HepG2 (cell line): ENCODE data around the gene NPBWR2. TPM values are rescaled to one million over a fixed set of nuclear protein-coding genes. Genes with fewer than 3 reads are reported as not detected.

Experiments used
- ASH2L ChIP-seq: fragments of 300-600, 200-600 bp; sonication (generic); IDR thresholded peaks from 2 replicates; pipeline ENCODE4 v1.7.0; 2017; ENCODE audit warnings: low read depth, mild to moderate bottlenecking, moderate library complexity, mixed read lengths, low read length; ENCODE audit not compliant: insufficient read length
- ETV5 ChIP-seq: IDR thresholded peaks from 2 replicates; pipeline ENCODE4 v1.6.1; 2018; ENCODE audit warnings: missing biosample characterization, missing genetic modification reagents, inconsistent platforms, borderline replicate concordance
- FUBP1 ChIP-seq: sonication (generic); formaldehyde crosslinking; IDR thresholded peaks from 2 replicates; pipeline ENCODE4 v1.5.1; 2020; ENCODE audit warnings: missing genetic modification reagents, mild to moderate bottlenecking, borderline replicate concordance
- HMG20B ChIP-seq: conservative IDR thresholded peaks from 2 replicates; pipeline ENCODE4 v1.6.1; 2016; ENCODE audit warnings: missing genetic modification reagents, missing compliant biosample characterization
- MYC ChIP-seq: sonication (generic); formaldehyde crosslinking; IDR thresholded peaks from 2 replicates; pipeline ENCODE4 v1.9.0; 2021; ENCODE audit warnings: missing genetic modification reagents, borderline replicate concordance
- NAIF1 ChIP-seq: sonication (generic); formaldehyde crosslinking; IDR thresholded peaks from 2 replicates; pipeline ENCODE4 v1.5.0; 2020; ENCODE audit warnings: mild to moderate bottlenecking, missing genetic modification reagents, borderline replicate concordance
- POLR2G ChIP-seq: fragments of 200-400 bp; formaldehyde crosslinking; IDR thresholded peaks from 2 replicates; pipeline ENCODE4 v1.6.1; 2018; ENCODE audit warnings: mild to moderate bottlenecking, low read depth, low read length, moderate library complexity
- RFXANK ChIP-seq: IDR thresholded peaks from 2 replicates; pipeline ENCODE4 v1.6.1; 2016
- SIN3A ChIP-seq: IDR thresholded peaks from 2 replicates; pipeline ENCODE4 v1.6.1; 2011; ENCODE audit warnings: low read depth, mild to moderate bottlenecking, control low read depth, low read length, borderline replicate concordance
- WIZ ChIP-seq: sonication (generic); formaldehyde crosslinking; IDR thresholded peaks from 2 replicates; pipeline ENCODE4 v1.5.1; 2020; ENCODE audit warnings: mild to moderate bottlenecking, missing genetic modification reagents
- ZBTB34 ChIP-seq: sonication (generic); formaldehyde crosslinking; IDR thresholded peaks from 2 replicates; pipeline ENCODE4 v1.8.0; 2022; ENCODE audit warnings: mild to moderate bottlenecking, missing genetic modification reagents
- ZNF234 ChIP-seq: sonication (generic); formaldehyde crosslinking; conservative IDR thresholded peaks from 2 replicates; pipeline ENCODE4 v1.5.1; 2020; ENCODE audit warnings: mild to moderate bottlenecking, missing genetic modification reagents
- ZNF414 ChIP-seq: sonication (generic); formaldehyde crosslinking; IDR thresholded peaks from 2 replicates; pipeline ENCODE4 v1.5.0; 2020; ENCODE audit warnings: missing genetic modification reagents
- ZNF512 ChIP-seq: sonication (generic); formaldehyde crosslinking; IDR thresholded peaks from 2 replicates; pipeline ENCODE4 v1.4.0; 2020; ENCODE audit warnings: mild to moderate bottlenecking, missing genetic modification reagents
- ZNF766 ChIP-seq: sonication (generic); formaldehyde crosslinking; IDR thresholded peaks from 2 replicates; pipeline ENCODE4 v1.5.0; 2020; ENCODE audit warnings: missing genetic modification reagents, borderline replicate concordance
- polyA plus RNA-seq, 8 experiments: library from polyadenylated mRNA; depleted of rRNA in 3 of 8; stranded (reverse) in 7 of 8; unstranded in 1 of 8; fragments of >200 nt; fragmentation: Illumina TruSeq in 4 of 8; extraction: Trizol in 4 of 8; gene quantifications; 2 replicates each; pipeline versions ENCODE4 v1.2.1 to v1.2.3, GENCODE V29; 2011 to 2016; ENCODE audit warnings: low read depth in 4 of 8, missing spikeins in 1 of 8, mixed read lengths in 1 of 8; ENCODE audit not compliant: insufficient read depth in 1 of 8
- total RNA-seq, 5 experiments: library from RNA; depleted of rRNA; stranded (reverse); fragments of >200 nt; fragmentation: Illumina TruSeq; extraction: Trizol; gene quantifications; 2 replicates each; pipeline ENCODE4 v1.2.3, GENCODE V29; 2016; ENCODE audit warnings: low read depth in 1 of 5
- TF ChIP-seq, protein P1 (sequence below): sonication (generic); formaldehyde crosslinking; IDR thresholded peaks from 2 replicates; pipeline ENCODE4 v1.4.0; 2020; ENCODE audit warnings: low read depth, missing genetic modification reagents
- TF ChIP-seq, protein P2 (sequence below): sonication (generic); formaldehyde crosslinking; IDR thresholded peaks from 2 replicates; pipeline ENCODE4 v1.4.0; 2020; ENCODE audit warnings: missing genetic modification reagents

Gene NPBWR2
- total and polyA plus RNA-seq, 2 of the 13 experiments (the other 11 are each of a cell fraction or from before 2014, with no cell fraction given), result not detected

- TF ChIP-seq, protein P1, sequence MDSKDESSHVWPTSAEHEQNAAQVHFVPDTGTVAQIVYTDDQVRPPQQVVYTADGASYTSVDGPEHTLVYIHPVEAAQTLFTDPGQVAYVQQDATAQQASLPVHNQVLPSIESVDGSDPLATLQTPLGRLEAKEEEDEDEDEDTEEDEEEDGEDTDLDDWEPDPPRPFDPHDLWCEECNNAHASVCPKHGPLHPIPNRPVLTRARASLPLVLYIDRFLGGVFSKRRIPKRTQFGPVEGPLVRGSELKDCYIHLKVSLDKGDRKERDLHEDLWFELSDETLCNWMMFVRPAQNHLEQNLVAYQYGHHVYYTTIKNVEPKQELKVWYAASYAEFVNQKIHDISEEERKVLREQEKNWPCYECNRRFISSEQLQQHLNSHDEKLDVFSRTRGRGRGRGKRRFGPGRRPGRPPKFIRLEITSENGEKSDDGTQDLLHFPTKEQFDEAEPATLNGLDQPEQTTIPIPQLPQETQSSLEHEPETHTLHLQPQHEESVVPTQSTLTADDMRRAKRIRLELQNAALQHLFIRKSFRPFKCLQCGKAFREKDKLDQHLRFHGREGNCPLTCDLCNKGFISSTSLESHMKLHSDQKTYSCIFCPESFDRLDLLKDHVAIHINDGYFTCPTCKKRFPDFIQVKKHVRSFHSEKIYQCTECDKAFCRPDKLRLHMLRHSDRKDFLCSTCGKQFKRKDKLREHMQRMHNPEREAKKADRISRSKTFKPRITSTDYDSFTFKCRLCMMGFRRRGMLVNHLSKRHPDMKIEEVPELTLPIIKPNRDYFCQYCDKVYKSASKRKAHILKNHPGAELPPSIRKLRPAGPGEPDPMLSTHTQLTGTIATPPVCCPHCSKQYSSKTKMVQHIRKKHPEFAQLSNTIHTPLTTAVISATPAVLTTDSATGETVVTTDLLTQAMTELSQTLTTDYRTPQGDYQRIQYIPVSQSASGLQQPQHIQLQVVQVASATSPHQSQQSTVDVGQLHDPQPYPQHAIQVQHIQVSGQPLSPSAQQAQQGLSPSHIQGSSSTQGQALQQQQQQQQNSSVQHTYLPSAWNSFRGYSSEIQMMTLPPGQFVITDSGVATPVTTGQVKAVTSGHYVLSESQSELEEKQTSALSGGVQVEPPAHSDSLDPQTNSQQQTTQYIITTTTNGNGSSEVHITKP (CRISPR knock-in tag), result peak; percentile 63; the same call in 1 of the 2 replicates
- TF ChIP-seq MYC (peak; percentile 56; the same call in 1 of the 2 replicates), ZBTB34 (CRISPR knock-in tag) (no peak), NAIF1 (no peak), ZNF234 (no peak), ZNF414 (CRISPR knock-in tag) (no peak), HMG20B (CRISPR knock-in tag) (peak; percentile 32; the same call in 1 of the 2 replicates), WIZ (CRISPR knock-in tag) (no peak; the same call in 1 of the 2 replicates), ASH2L (peak; percentile 19), ZNF766 (CRISPR knock-in tag) (no peak), ZNF512 (CRISPR knock-in tag) (no peak), FUBP1 (CRISPR knock-in tag) (no peak), SIN3A (no peak), POLR2G (no peak), ETV5 (CRISPR knock-in tag) (peak; percentile 70), RFXANK (CRISPR knock-in tag) (no peak)
- TF ChIP-seq, protein P2, sequence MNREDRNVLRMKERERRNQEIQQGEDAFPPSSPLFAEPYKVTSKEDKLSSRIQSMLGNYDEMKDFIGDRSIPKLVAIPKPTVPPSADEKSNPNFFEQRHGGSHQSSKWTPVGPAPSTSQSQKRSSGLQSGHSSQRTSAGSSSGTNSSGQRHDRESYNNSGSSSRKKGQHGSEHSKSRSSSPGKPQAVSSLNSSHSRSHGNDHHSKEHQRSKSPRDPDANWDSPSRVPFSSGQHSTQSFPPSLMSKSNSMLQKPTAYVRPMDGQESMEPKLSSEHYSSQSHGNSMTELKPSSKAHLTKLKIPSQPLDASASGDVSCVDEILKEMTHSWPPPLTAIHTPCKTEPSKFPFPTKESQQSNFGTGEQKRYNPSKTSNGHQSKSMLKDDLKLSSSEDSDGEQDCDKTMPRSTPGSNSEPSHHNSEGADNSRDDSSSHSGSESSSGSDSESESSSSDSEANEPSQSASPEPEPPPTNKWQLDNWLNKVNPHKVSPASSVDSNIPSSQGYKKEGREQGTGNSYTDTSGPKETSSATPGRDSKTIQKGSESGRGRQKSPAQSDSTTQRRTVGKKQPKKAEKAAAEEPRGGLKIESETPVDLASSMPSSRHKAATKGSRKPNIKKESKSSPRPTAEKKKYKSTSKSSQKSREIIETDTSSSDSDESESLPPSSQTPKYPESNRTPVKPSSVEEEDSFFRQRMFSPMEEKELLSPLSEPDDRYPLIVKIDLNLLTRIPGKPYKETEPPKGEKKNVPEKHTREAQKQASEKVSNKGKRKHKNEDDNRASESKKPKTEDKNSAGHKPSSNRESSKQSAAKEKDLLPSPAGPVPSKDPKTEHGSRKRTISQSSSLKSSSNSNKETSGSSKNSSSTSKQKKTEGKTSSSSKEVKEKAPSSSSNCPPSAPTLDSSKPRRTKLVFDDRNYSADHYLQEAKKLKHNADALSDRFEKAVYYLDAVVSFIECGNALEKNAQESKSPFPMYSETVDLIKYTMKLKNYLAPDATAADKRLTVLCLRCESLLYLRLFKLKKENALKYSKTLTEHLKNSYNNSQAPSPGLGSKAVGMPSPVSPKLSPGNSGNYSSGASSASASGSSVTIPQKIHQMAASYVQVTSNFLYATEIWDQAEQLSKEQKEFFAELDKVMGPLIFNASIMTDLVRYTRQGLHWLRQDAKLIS (CRISPR knock-in tag), result no peak
Measured at GRCh38 chr20:64056639-64056888, 50.8 kb downstream of the NPBWR2 start (continued).
